Neuronal stem cell (in vitro differentiated cells): ENCODE data around the gene PPP1R7.

Source experiments
- DNase-seq: peaks from one replicate; pipeline ENCODE4 v3.0.0-alpha.2; 2013; ENCODE audit warnings: low spot score
- H2AFZ ChIP-seq: one replicate; pipeline ENCODE4 v1.6.1; 2013; ENCODE audit warnings: mild to moderate bottlenecking, low read length, inconsistent platforms
- H2AK5ac ChIP-seq: 2 replicates; pipeline ENCODE4 v1.6.1; 2013; ENCODE audit warnings: low read depth, mild to moderate bottlenecking, inconsistent platforms, low read length, moderate library complexity, mixed read lengths
- H2BK120ac ChIP-seq: 2 replicates; pipeline ENCODE4 v1.6.1; 2013; ENCODE audit warnings: low read depth, mild to moderate bottlenecking, inconsistent platforms, low read length, moderate library complexity, mixed read lengths
- H2BK12ac ChIP-seq: one replicate; pipeline ENCODE4 v1.6.1; 2013; ENCODE audit warnings: low read length, inconsistent platforms
- H2BK15ac ChIP-seq: 2 replicates; pipeline ENCODE4 v1.6.1; 2013; ENCODE audit warnings: mild to moderate bottlenecking, low read length, inconsistent platforms, mixed read lengths
- H2BK5ac ChIP-seq: one replicate; pipeline ENCODE4 v1.6.1; 2013; ENCODE audit warnings: inconsistent platforms, mild to moderate bottlenecking, low read length, moderate library complexity
- H3K14ac ChIP-seq: one replicate; pipeline ENCODE4 v1.6.1; 2013; ENCODE audit warnings: low read length, inconsistent platforms
- H3K18ac ChIP-seq: 2 replicates; pipeline ENCODE4 v1.6.1; 2013; ENCODE audit warnings: low read length, inconsistent platforms
- H3K23ac ChIP-seq: 2 replicates; pipeline ENCODE4 v1.6.1; 2013; ENCODE audit warnings: low read depth, mild to moderate bottlenecking, mixed read lengths, low read length, inconsistent platforms; ENCODE audit not compliant: poor library complexity
- H3K27ac ChIP-seq: replicated peaks from 3 replicates; pipeline ENCODE4 v1.5.1; 2013; ENCODE audit warnings: low read length, inconsistent platforms
- H3K27me3 ChIP-seq, 3 experiments: 2 replicates each; pipeline ENCODE4 v1.6.1; 2013; ENCODE audit warnings: low read length in 3 of 3, mild to moderate bottlenecking in 2 of 3, inconsistent platforms in 1 of 3, low read depth in 1 of 3, mixed read lengths in 1 of 3, moderate library complexity in 1 of 3; ENCODE audit not compliant: control insufficient read depth in 3 of 3, insufficient read depth in 3 of 3
- H3K36me3 ChIP-seq, 2 donors: replicated peaks in 1 of 2; 2 replicates each; pipeline ENCODE4 v1.6.1; 2013; ENCODE audit warnings: low read length in 2 of 2; ENCODE audit not compliant: control insufficient read depth in 2 of 2, insufficient read depth in 2 of 2
- H3K4ac ChIP-seq: 2 replicates; pipeline ENCODE4 v1.6.1; 2013; ENCODE audit warnings: inconsistent platforms, mild to moderate bottlenecking, low read length, moderate library complexity
- H3K4me1 ChIP-seq, 2 donors: 1 replicate in 1 of 2; 2 replicates in 1 of 2; pipeline ENCODE4 v1.6.1; 2013; ENCODE audit warnings: low read length in 2 of 2, low read depth in 1 of 2; ENCODE audit not compliant: control insufficient read depth in 2 of 2, insufficient read depth in 1 of 2
- H3K4me2 ChIP-seq: one replicate; pipeline ENCODE4 v1.6.1; 2013; ENCODE audit warnings: mild to moderate bottlenecking, low read length, inconsistent platforms; ENCODE audit not compliant: insufficient read depth, poor library complexity, severe bottlenecking
- H3K4me3 ChIP-seq, 2 donors: 2 replicates each; pipeline ENCODE4 v1.5.1; 2013; ENCODE audit warnings: low read length in 2 of 2, mild to moderate bottlenecking in 2 of 2, inconsistent platforms in 1 of 2, moderate library complexity in 1 of 2
- H3K79me1 ChIP-seq: one replicate; pipeline ENCODE4 v1.6.1; 2013; ENCODE audit warnings: low read depth, mild to moderate bottlenecking, inconsistent platforms, low read length, moderate library complexity
- H3K9ac ChIP-seq: one replicate; pipeline ENCODE4 v1.6.1; 2013; ENCODE audit warnings: mild to moderate bottlenecking, low read depth, low read length, inconsistent platforms; ENCODE audit not compliant: poor library complexity
- H3K9me3 ChIP-seq, 2 donors: replicated peaks in 1 of 2; 2 replicates each; pipeline versions ENCODE3 to v1.6.1; 2013; ENCODE audit warnings: low read length in 2 of 2, mild to moderate bottlenecking in 2 of 2, inconsistent platforms in 1 of 2, low read depth in 1 of 2, mixed read lengths in 1 of 2, moderate library complexity in 1 of 2; ENCODE audit not compliant: control insufficient read depth in 2 of 2, insufficient read depth in 1 of 2
- H4K8ac ChIP-seq: one replicate; pipeline ENCODE4 v1.6.1; 2013; ENCODE audit warnings: low read depth, mild to moderate bottlenecking, inconsistent platforms, low read length, moderate library complexity
- H4K91ac ChIP-seq: one replicate; pipeline ENCODE4 v1.6.1; 2013; ENCODE audit warnings: low read length, low read depth, mild to moderate bottlenecking, inconsistent platforms; ENCODE audit not compliant: poor library complexity
- WGBS, 2 donors: extraction: QIAGEN DNeasy Blood & Tissue Kit; methylation state at CpG; one replicate each; pipeline ENCODE4 v1.1.7; 2013; ENCODE audit warnings: missing lambda C conversion rate in 2 of 2, mixed read lengths in 1 of 2; ENCODE audit not compliant: insufficient read length in 2 of 2, insufficient replicate concordance in 1 of 2; ENCODE audit errors: extremely low coverage in 2 of 2; 5-methylcytosine and 5-hydroxymethylcytosine counted together

The PPP1R7 gene

GRCh38 chr2:241199286-241199685 is 49.0 kb downstream of the PPP1R7 start:
- no peak for DNase-seq
- WGBS, 2 donors = no CpG with 5 or more reads among the region's 16 CpGs
- H2AFZ ChIP-seq = no peak overlapping the region

DNA sequence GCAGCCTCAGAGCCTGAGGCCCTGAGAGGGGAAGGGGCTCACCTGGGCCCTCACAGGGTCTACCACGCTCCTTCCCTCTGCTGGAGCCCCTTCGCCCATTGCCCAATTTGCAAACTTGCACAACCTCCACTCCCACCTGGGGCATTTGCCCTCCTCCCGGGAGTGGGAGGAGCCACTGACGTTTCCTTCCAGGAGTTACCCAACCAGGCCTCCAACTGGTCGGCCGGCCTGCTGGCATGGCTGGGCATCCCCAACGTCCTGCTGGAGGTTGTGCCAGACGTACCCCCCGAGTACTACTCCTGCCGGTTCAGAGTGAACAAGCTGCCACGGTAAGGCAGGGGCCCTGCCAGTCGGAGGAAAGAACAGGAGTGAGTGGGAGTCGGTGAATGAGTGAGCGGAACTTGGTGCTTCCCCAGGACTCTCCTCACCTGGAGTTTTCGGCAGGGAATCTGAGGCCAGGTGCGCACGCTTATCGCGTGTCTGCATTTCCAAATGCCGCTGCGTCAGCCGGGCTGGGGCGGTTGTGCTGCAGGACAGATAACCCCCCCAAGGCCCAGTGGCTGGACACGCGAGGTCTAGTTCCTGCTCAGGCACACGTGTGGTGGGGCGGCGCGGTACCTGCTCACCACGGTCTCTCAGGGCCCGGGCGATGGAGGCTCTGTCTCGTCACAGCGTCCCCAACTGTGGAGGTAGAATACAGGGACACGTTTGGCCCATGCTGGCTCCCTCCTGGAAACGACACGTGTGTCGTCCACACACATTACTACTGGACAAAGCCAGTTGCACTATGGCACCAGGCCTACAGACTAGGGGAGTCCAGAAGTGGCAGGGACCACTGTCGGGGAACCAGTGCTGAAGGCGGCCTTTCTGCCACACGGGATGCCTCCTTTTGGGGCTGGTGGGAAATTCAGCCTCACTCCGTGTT is 49.9 kb downstream of the PPP1R7 start:
- H3K27me3 ChIP-seq = peaks cover 0 to 35% (median 0%) of the 10 kb centered on the region in 3 experiments
- H3K9ac ChIP-seq = no peak overlapping the region
- H3K4me2 ChIP-seq = no peak overlapping the region
- peaks cover 2% of the 10 kb centered on the region for H3K79me1 ChIP-seq
- H3K27ac ChIP-seq = no peak overlapping the region
- H3K9me3 ChIP-seq = no peaks in the 10 kb centered on the region
- H2BK5ac ChIP-seq = peak overlapping the region; percentile 60
- no peak overlapping the region for H2BK120ac ChIP-seq
- no peak overlapping the region for H2BK12ac ChIP-seq
- WGBS, 2 donors = no CpG with 5 or more reads among the region's 42 CpGs
- H3K36me3 ChIP-seq = no peaks in the 10 kb centered on the region
- no peak overlapping the region for H2BK15ac ChIP-seq
- H2AFZ ChIP-seq = no peak overlapping the region
- no peak overlapping the region for H2AK5ac ChIP-seq
- H4K91ac ChIP-seq = no peak overlapping the region
- no peak for DNase-seq
- no peak overlapping the region for H3K4ac ChIP-seq
- peak overlapping the region; percentile 75 for H3K14ac ChIP-seq
- no peak overlapping the region for H3K23ac ChIP-seq
- H3K18ac ChIP-seq = no peak overlapping the region
- H4K8ac ChIP-seq = no peak overlapping the region
- peaks cover 0 to 2% of the 10 kb centered on the region in 2 donors for H3K4me1 ChIP-seq
- no peak overlapping the region for H3K4me3 ChIP-seq

More at GRCh38 chr2:241199286-241199685, 49.0 kb downstream of the PPP1R7 start:
- Histone ChIP-seq H3K14ac (peak overlapping the region; percentile 32), H3K4ac (no peak overlapping the region), H3K18ac (peak overlapping the region; percentile 25), H3K4me3 (peak overlapping the region in 1 of 2 donors; percentile 16), H3K4me1 (peaks cover 0 to 2% of the 10 kb centered on the region in 2 donors), H3K79me1 (no peaks in the 10 kb centered on the region), H3K9me3 (no peaks in the 10 kb centered on the region), H4K8ac (no peak overlapping the region), H3K27me3 (peaks cover 0 to 40% (median 0%) of the 10 kb centered on the region in 3 experiments), H4K91ac (no peak overlapping the region), H3K36me3 (no peaks in the 10 kb centered on the region), H3K23ac (peak overlapping the region; percentile 21), H2BK5ac (no peak overlapping the region), H2BK120ac (peak overlapping the region; percentile 7), H3K27ac (no peak overlapping the region), H3K4me2 (no peak overlapping the region), H3K9ac (peak overlapping the region; percentile 65), H2AK5ac (peak overlapping the region; percentile 66), H2BK12ac (peak overlapping the region; percentile 76), H2BK15ac (no peak overlapping the region)

- WGBS, 2 donors = no CpG with 5 or more reads among the region's 21 CpGs
- no peaks in the 10 kb centered on the region for H3K36me3 ChIP-seq
- H3K14ac ChIP-seq = peak overlapping the region; percentile 75
- no peak overlapping the region for H3K23ac ChIP-seq
- H2AFZ ChIP-seq = no peak overlapping the region
- peaks cover 0 to 2% of the 10 kb centered on the region in 2 donors for H3K4me1 ChIP-seq
- H3K4ac ChIP-seq = no peak overlapping the region
- H4K91ac ChIP-seq = no peak overlapping the region
- H2AK5ac ChIP-seq = no peak overlapping the region
- H3K27me3 ChIP-seq = peaks cover 0 to 27% (median 0%) of the 10 kb centered on the region in 3 experiments
- no peak overlapping the region for H3K4me3 ChIP-seq
- no peaks in the 10 kb centered on the region for H3K9me3 ChIP-seq
- H2BK12ac ChIP-seq = no peak overlapping the region
- DNase-seq = no peak
- no peak overlapping the region for H2BK120ac ChIP-seq
- H3K18ac ChIP-seq = peak overlapping the region; percentile 38
- H2BK15ac ChIP-seq = no peak overlapping the region
- no peak overlapping the region for H3K9ac ChIP-seq
- H3K79me1 ChIP-seq = peaks cover 2% of the 10 kb centered on the region
- H3K4me2 ChIP-seq = no peak overlapping the region
- H3K27ac ChIP-seq = no peak overlapping the region
- peak overlapping the region; percentile 60 for H2BK5ac ChIP-seq
- no peak overlapping the region for H4K8ac ChIP-seq
Observed at GRCh38 chr2:241200822-241201395, 50.6 kb downstream of the PPP1R7 start.
